ENCODE data around the gene CACNA2D2.

Gene CACNA2D2

GRCh38 chr3:50395070-50395860 is 108.2 kb downstream of the CACNA2D2 start:
- DNase-seq (ENCODE audit: low read depth in 2 of 2): no peak

DNA sequence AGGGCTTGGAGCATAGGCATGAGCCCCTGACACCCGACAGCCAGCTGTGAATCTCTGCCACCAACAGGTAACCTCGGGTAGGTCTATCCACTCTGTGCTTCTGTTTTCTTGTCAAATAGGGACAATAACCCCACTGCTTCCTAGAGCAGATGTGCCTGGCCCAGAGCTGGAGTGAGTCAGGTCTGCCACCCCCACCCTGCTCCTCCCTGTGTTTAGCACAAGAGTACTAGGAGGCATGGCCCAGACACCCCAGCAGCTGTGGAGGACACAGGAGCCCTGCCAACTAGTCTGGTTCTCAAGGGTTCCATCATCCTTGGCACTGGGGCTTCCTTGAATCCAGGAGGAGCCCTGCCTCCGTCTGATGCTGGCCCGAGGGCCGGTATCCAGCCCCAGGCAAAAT is 110.4 kb downstream of the CACNA2D2 start:
- DNase-seq (ENCODE audit: low read depth in 2 of 2): no peak

GRCh38 chr3:50392101-50392715 is 111.2 kb downstream of the CACNA2D2 start:
- DNase-seq (ENCODE audit: low read depth in 2 of 2): no peak

- DNase-seq (ENCODE audit: low read depth in 2 of 2): no peak
Observed at GRCh38 chr3:50390508-50391224, 112.8 kb downstream of the CACNA2D2 start.

- no peak for DNase-seq (ENCODE audit: low read depth in 2 of 2)
Observed at GRCh38 chr3:50389414-50389767, 114.0 kb downstream of the CACNA2D2 start.

DNA sequence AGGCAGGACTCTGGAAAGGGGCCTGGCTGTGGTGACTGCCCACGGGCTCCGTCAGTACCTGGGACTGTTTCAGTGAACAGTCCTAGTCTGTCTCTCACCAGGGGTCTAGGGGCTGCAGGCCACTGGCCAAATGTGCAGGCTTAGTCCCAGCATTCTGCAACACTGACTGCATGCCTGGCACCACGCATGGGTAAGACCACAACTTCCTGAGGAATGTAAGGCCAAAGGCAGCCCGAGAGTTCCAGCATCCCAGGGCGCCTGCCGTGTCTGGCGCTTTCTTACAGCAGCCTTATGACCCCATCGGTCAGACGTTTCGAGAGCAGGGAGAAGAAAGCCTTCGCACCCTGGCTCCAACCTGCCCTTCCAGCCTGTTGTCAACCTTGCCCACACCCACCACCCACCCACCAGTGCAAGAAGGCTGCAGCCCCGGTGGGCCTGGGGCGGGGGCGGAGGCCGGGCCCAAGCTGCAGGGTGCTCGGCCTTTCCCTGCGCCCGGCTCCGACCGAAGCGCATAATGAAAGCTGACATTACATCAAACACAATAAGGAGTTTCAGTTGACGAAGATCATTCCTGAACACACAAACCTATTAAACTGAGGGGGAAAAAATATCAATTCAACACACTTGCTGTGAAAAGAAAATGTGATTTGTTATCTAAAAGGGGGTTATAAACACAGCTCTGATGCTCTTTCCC is 114.6 kb downstream of the CACNA2D2 start:
- DNase-seq (ENCODE audit: low read depth in 2 of 2): no peak

DNA sequence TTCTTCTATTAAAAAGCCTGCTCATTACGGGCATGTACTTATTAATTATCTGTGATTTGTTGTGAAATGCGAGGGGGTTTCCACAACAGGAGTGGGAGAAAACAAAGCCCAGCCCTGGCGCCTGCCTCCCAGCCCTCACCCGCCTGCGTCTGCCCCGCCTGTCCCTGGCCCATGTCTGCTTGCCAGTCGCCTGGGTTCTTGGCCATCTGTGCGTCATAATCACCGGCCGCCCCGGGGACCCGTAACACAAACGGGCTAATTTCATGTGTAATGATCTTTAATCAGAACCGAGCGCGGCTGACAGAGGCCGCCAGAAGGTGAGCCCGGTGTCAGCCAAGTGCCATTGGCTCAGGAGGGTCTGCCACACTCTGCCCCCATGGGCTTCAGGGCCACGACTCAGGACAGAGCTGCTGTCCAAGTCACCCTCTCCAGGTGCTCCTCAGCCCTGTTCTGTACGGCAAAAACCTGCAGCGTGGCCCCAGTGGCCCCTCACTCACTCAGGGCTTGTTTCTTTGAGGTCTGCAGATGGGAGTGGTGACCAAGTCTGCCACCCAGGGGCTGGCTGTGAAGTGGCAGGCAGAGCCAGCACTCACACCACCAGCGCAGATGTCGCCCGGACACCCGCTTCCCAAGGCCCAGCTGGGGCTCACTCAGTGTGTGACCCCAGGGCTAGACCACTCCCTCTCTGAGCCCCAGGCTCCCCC is 115.3 kb downstream of the CACNA2D2 start:
- DNase-seq (ENCODE audit: low read depth in 2 of 2): no peak

GRCh38 chr3:50385754-50386153 is 117.7 kb downstream of the CACNA2D2 start:
- no peak for DNase-seq (ENCODE audit: low read depth in 2 of 2)

GRCh38 chr3:50383750-50384149 is 119.7 kb downstream of the CACNA2D2 start:
- no peak for DNase-seq (ENCODE audit: low read depth in 2 of 2)

DNA sequence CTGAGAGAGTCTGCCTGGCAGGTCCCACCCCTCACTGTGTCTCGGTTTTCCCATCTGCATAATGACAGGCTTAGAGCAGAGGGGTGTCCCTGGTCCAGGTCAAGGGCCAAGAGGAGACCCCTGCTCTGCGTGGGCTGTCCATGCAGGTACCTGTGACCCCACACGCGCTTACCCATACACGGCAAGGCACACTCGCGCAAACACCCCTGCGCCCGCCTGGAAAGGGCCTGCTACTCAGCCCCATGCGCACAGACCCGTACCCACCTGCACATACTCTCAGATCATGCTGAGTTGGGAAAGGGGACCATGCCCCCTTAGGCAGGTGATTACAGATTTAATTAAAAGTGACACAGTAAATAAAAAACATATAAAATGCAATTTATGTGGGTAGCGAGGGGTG is 120.7 kb downstream of the CACNA2D2 start:
- no peak for DNase-seq (ENCODE audit: low read depth in 2 of 2)

- no peak for DNase-seq (ENCODE audit: low read depth in 2 of 2)
Observed at GRCh38 chr3:50381383-50381782, 122.1 kb downstream of the CACNA2D2 start.

DNA sequence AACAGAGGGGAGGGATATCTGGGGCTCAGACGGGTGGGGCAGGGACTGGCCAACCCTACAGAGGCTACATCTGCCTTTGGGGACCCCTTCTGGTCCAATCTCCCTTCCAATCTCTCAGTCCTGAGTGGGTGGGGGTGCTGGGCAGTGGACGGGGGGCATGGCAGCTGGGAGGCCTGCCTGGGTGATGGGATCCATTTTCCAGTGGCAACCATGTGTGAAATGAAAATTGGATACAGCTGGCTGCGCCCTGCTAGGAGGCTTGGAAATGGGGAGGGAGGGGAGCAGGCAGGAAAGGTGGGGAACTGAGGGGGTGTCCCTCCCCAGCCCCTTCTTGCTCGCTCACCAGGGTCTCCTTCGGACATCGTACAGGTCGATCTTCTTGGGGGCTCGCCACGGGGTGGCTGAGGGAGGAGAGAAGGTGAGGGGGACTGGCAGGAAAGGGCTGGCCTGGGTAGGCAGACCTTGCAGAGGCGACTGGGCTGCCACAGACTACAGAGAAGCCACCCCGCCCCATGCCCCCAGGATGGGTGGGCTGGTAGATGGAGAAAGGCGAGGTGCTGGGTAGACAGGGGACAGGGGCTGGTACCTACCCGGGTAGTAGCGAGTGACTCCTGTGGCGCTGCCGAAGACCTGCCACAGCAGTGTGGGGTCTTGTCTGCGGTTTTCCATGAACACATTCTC is 122.9 kb downstream of the CACNA2D2 start:
- no peak for DNase-seq (ENCODE audit: low read depth in 2 of 2)

- no peak for DNase-seq (ENCODE audit: low read depth in 2 of 2)
Observed at GRCh38 chr3:50378757-50379156, 124.7 kb downstream of the CACNA2D2 start.

- no peak for DNase-seq (ENCODE audit: low read depth in 2 of 2)
Observed at GRCh38 chr3:50378024-50378423, 125.4 kb downstream of the CACNA2D2 start.

DNA sequence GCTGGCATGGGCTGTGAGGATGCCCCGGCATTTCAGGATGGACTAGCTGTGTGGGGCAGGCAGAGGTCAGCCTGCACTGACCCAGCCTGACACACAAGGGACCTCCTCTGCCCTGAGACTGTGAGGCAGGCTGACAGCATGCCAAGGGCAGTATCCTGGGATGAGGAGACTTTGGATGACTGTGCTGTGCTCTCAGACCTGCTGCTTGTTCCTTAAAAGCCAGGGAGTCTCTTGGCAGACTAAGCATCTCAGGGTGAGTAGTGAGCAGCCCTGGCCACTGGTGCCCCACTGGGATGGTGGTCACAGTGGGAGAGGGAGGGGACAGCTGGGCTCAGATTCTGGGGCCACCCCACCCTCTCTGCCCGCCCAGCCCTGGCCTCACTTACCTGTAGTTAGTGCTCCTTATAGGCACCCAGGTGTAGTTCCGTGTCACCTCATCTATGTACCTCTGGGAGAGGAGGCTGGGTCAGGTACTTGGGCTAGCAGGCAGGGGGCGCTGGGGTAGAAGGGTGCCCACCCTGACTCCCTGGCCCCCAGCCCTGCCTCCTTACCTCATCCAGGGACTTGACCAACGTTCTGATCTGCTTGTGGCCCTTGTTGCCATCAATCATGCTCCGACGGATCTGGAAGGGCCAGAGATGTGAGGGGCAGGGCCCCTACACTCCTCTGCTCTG is 128.0 kb downstream of the CACNA2D2 start:
- no peak for DNase-seq (ENCODE audit: low read depth in 2 of 2)

GRCh38 chr3:50374363-50375257 is 128.8 kb downstream of the CACNA2D2 start:
- DNase-seq (ENCODE audit: low read depth in 2 of 2): no peak

DNA sequence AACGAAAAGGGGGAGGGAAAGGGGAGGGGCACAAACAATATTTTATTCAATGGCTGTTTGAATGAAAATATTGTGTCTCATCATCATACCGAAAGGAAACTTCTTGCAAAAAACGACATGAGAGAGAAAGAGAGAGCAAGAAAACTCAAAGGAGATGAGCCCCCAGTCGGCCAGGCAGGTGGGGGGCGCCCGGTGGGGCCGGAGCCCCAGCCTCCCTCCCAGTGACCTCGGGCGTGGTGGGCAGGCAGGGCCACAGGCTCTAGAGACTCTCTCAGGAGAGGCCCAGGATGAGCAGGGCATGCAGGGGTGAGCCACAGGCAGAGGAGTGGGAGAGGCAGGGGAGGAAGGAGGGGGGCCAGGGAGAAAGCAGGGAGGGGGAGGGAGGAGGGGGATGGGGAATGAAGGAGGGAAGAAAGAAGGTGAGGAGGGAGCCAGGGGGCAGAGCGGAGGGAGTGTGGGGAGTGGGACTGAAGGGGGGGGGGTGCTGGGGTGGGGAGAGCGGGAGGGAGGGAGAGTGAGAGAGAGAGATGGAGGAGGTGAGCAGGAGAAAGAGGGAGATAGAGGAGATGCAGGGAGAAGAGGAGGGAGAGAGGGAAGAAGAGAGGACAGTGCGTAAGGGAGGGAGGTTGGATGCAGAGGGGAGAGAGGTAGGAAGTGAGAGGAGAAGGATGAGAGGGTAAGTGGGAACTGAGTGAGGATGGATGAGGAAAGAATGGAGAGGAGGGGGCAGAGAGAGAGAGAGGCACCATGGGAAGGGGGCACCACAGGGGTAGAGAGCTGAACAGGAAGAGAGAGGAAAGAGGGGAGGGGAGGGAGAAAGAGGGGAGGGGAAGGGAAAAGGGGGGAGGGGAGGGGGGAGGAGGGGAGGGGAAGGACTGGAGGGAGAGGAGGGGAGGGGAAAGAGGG is 130.0 kb downstream of the CACNA2D2 start:
- DNase-seq (ENCODE audit: low read depth in 2 of 2): no peak

- DNase-seq (ENCODE audit: low read depth in 2 of 2): no peak
Observed at GRCh38 chr3:50372349-50372748, 131.1 kb downstream of the CACNA2D2 start.
